Colonic mucosa (tissue), 4 donors: ENCODE results near the gene HUNK. TPM values are rescaled to one million over a fixed set of nuclear protein-coding genes. Genes with fewer than 3 reads are reported as not detected.

ENCODE experiments used
- DNase-seq: peaks from one replicate; pipeline ENCODE4 v3.0.0-alpha.2; 2020
- H3K27ac ChIP-seq: fragments of 200-600 bp; one replicate; pipeline ENCODE4 v1.8.0; 2021
- H3K27me3 ChIP-seq: fragments of 200-600 bp; one replicate; pipeline ENCODE4 v1.8.0; 2021
- H3K36me3 ChIP-seq: fragments of 200-600 bp; one replicate; pipeline ENCODE4 v1.8.0; 2021
- H3K4me1 ChIP-seq: fragments of 200-600 bp; one replicate; pipeline ENCODE4 v1.8.0; 2021; ENCODE audit warnings: mild to moderate bottlenecking
- H3K4me3 ChIP-seq: fragments of 200-600 bp; one replicate; pipeline ENCODE4 v1.8.0; 2021
- H3K9ac ChIP-seq, 2 donors: one replicate each; pipeline ENCODE4 v1.7.0; 2013; ENCODE audit warnings: control low read depth in 2 of 2, low read depth in 2 of 2, low read length in 2 of 2
- H3K9me3 ChIP-seq: fragments of 200-600 bp; one replicate; pipeline ENCODE4 v1.8.0; 2021
- CTCF ChIP-seq: fragments of 200-600 bp; IDR thresholded peaks from one replicate; pipeline ENCODE4 v1.8.0; 2022; ENCODE audit warnings: antibody characterized with exemption, mild to moderate bottlenecking
- intact Hi-C: fragments of 100-400 bp; cut with DNase I; formaldehyde crosslinking; loops from one replicate; pipeline ENCODE4 v1.14.1; 2022
- total RNA-seq, 2 donors: library from RNA; stranded (reverse); fragmentation: NEBNext Ultra II Directional in 1 of 2; extraction: Animal tissue kit (Norgen Biotek cat#: 25700) in 1 of 2; gene quantifications; one replicate each; pipeline ENCODE4 v1.2.1, GENCODE V29; 2021
- donor health status: healthy.
- donor health status: DM: no; HTN: no; CAD: no.
- donor health status: DM: no; HTN: no; CAD: no.

HUNK gene
- total RNA-seq, 2 donors from 2014 or later, result 7.2 to 13.0 TPM

- Histone ChIP-seq H3K9me3 (no peaks in the 10 kb centered on the region), H3K9ac (no peak overlapping the region), H3K4me1 (no peaks in the 10 kb centered on the region), H3K4me3 (no peak overlapping the region), H3K27me3 (no peaks in the 10 kb centered on the region), H3K27ac (no peak overlapping the region), H3K36me3 (no peaks in the 10 kb centered on the region)
- no peak for DNase-seq
- intact Hi-C loops, result no loop called here
- TF ChIP-seq CTCF, result no peak
Measured at GRCh38 chr21:31921079-31921478, 48.3 kb downstream of the HUNK start.

GRCh38 chr21:31922881-31923280 lies 50.1 kb downstream of the HUNK start:
- Histone ChIP-seq H3K27me3 (no peaks in the 10 kb centered on the region), H3K9ac (no peak overlapping the region), H3K4me3 (no peak overlapping the region), H3K27ac (no peak overlapping the region), H3K4me1 (no peaks in the 10 kb centered on the region), H3K36me3 (no peaks in the 10 kb centered on the region), H3K9me3 (no peaks in the 10 kb centered on the region)
- TF ChIP-seq CTCF, result no peak
- intact Hi-C loops, result no loop called here
- DNase-seq, result no peak

DNA sequence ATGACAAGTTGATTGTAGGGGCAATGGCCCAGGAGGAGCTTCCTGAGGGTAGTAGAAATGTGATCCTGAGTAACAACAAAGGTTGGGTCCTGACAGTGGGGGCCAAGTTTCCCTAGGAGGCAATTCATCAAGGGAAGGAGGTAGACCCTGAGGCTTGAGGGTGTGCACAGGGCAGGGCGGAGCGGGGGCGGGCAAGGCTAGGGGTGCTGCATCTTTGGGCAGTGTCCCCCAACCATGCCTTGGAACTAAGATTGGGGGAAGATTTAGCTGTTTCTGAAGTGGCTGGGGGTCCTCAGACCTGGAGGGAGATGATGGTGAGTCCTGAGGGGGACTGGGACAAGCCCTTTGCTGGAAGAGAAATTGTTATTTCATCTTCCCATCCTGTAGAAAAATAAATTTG lies 50.9 kb downstream of the HUNK start:
- Histone ChIP-seq H3K9ac (no peak overlapping the region), H3K4me1 (no peaks in the 10 kb centered on the region), H3K27me3 (no peaks in the 10 kb centered on the region), H3K4me3 (no peak overlapping the region), H3K27ac (no peak overlapping the region), H3K9me3 (no peaks in the 10 kb centered on the region), H3K36me3 (no peaks in the 10 kb centered on the region)
- DNase-seq, result no peak
- intact Hi-C loops, result no loop called here
- TF ChIP-seq CTCF, result no peak

DNA sequence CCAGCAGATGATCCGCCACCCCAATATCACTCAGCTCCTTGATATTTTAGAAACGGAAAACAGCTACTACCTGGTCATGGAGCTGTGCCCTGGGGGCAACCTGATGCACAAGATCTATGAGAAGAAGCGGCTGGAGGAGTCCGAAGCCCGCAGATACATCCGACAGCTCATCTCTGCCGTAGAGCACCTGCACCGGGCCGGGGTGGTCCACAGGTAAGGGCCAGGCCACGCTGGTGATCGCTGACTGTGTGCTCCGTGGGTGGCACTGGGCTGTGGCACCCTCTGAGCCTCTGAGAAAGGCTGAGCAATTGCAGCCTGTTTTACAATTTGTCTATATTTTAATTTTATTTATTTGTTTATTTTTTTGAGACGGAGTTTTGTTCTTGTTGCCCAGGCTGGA lies 51.7 kb downstream of the HUNK start:
- TF ChIP-seq CTCF, result no peak
- Histone ChIP-seq H3K9me3 (no peaks in the 10 kb centered on the region), H3K4me1 (no peaks in the 10 kb centered on the region), H3K4me3 (no peak overlapping the region), H3K27ac (no peak overlapping the region), H3K36me3 (no peaks in the 10 kb centered on the region), H3K27me3 (no peaks in the 10 kb centered on the region), H3K9ac (no peak overlapping the region)
- intact Hi-C loops, result no loop called here
- DNase-seq, result no peak

DNA sequence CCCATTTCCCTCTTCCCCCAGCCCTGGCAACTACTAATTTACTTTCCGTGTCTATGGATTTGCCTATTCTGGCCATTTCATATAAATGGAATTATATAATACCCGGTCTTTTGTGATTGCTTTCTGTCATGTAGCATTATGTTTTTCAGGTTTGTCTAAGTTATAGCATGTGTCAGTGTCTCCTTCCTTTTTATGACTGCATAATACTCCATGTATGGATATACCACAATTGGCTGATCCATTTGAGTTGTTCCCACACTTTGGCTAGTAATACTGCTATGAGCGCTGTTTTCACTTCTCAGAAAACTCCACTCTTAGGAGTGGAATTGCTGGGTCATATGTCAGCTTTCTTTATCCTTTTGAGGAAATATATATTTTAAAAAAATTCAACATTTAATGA lies 53.7 kb downstream of the HUNK start:
- Histone ChIP-seq H3K4me1 (no peaks in the 10 kb centered on the region), H3K4me3 (no peak overlapping the region), H3K9me3 (no peaks in the 10 kb centered on the region), H3K27me3 (no peaks in the 10 kb centered on the region), H3K36me3 (no peaks in the 10 kb centered on the region), H3K9ac (no peak overlapping the region), H3K27ac (no peak overlapping the region)
- intact Hi-C loops, result no loop called here
- DNase-seq, result no peak
- TF ChIP-seq CTCF, result no peak
